MM.1S (cell line): ENCODE results near the gene PHLDB2.

Experiments used
- DNase-seq: peaks from one replicate; pipeline ENCODE4 v3.0.0-alpha.2; 2015
- H2AFZ ChIP-seq: fragments of 300-600 bp; sonication (generic); 2 replicates; pipeline ENCODE4 v1.6.0; 2016; ENCODE audit warnings: antibody characterized with exemption, low read length
- H3F3A ChIP-seq: fragments of 300-600 bp; sonication (generic); 2 replicates; pipeline ENCODE4 v1.6.1; 2016; ENCODE audit warnings: mild to moderate bottlenecking, antibody characterized with exemption, low read length, moderate library complexity, mixed read lengths; ENCODE audit not compliant: insufficient read depth
- H3K27ac ChIP-seq: fragments of 300-600 bp; sonication (generic); 2 replicates; pipeline ENCODE4 v1.5.1; 2016; ENCODE audit warnings: mild to moderate bottlenecking, low read length
- H3K27me3 ChIP-seq: fragments of 300-600 bp; sonication (generic); replicated peaks from 2 replicates; pipeline ENCODE4 v1.6.0; 2016; ENCODE audit warnings: low read length; ENCODE audit not compliant: insufficient read depth
- H3K36me3 ChIP-seq: fragments of 300-600 bp; sonication (generic); replicated peaks from 2 replicates; pipeline ENCODE4 v1.6.1; 2016; ENCODE audit warnings: mild to moderate bottlenecking, low read length, mixed read lengths; ENCODE audit not compliant: insufficient read depth
- H3K4me1 ChIP-seq: fragments of 300-600 bp; sonication (generic); 2 replicates; pipeline ENCODE4 v1.6.1; 2016; ENCODE audit warnings: low read length, mixed read lengths
- H3K4me2 ChIP-seq: fragments of 300-600 bp; sonication (generic); 2 replicates; pipeline ENCODE4 v1.6.0; 2016; ENCODE audit warnings: low read depth, low read length
- H3K4me3 ChIP-seq: fragments of 300-600 bp; sonication (generic); 2 replicates; pipeline ENCODE4 v1.5.1; 2016; ENCODE audit warnings: low read length, mixed read lengths
- H3K79me2 ChIP-seq: fragments of 300-600 bp; sonication (generic); 2 replicates; pipeline ENCODE4 v1.6.1; 2016; ENCODE audit warnings: mixed run types, low read length, mixed read lengths
- H3K9ac ChIP-seq: fragments of 300-600 bp; sonication (generic); 2 replicates; pipeline ENCODE4 v1.6.1; 2016; ENCODE audit warnings: low read length, mixed read lengths
- H3K9me2 ChIP-seq: fragments of 300-600 bp; sonication (generic); replicated peaks from 2 replicates; pipeline ENCODE4 v1.6.1; 2016; ENCODE audit warnings: mild to moderate bottlenecking, low read length, mixed read lengths; ENCODE audit not compliant: insufficient read depth
- H3K9me3 ChIP-seq: fragments of 300-600 bp; sonication (generic); replicated peaks from 2 replicates; pipeline ENCODE4 v1.6.1; 2016; ENCODE audit warnings: mild to moderate bottlenecking, low read length, mixed read lengths; ENCODE audit not compliant: insufficient read depth
- H4K20me1 ChIP-seq: fragments of 300-600 bp; sonication (generic); 2 replicates; pipeline ENCODE4 v1.6.1; 2016; ENCODE audit warnings: mild to moderate bottlenecking, low read length, moderate library complexity, mixed read lengths; ENCODE audit not compliant: insufficient read depth
- EZH2 ChIP-seq: fragments of 300-600 bp; sonication (generic); optimal IDR thresholded peaks from 2 replicates; pipeline ENCODE3; 2017; ENCODE audit warnings: low read depth, mild to moderate bottlenecking, antibody characterized with exemption, low read length, mixed read lengths
- EZH2phosphoT487 ChIP-seq: fragments of 300-600 bp; sonication (generic); IDR thresholded peaks from 2 replicates; pipeline ENCODE4 v1.6.1; 2018; ENCODE audit warnings: antibody characterized with exemption, low read length
- TF ChIP-seq, protein P1 (sequence below): fragments of 300-600 bp; sonication (generic); IDR thresholded peaks from 2 replicates; pipeline ENCODE4 v1.5.1; 2016; ENCODE audit warnings: antibody characterized with exemption, low read length, mixed read lengths

PHLDB2 gene

DNA sequence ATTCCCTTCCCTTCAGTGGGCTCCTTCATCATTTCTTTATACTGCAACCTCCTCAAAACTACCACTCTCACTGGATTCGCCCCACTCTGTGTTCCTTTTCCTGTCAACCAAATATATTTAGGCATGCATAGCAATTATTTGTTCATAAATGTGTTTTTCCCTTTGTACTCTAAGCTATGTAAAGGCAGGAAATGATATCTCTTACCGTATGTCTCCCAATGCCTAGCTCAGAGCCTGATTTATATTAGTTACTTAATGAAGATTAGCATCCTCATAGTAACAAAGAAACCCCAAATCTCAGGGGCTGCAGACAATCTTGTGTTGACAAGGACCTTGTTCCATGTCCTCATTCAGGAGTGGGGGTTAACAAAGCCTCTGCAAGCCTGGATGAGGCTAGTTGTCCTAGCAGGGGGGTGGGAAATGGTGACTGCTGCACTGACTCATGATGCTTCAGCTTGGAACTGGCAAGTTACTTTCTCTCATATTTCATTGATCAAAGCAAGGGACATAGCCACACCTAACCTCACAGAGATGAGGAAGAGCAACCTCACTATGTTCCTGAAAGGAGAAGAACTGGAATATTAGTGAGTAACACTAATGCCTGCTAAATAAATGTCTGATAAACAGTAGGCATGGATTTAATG, 15.2 kb downstream of the PHLDB2 start:
- Histone ChIP-seq H3K36me3 (no peaks in the 10 kb centered on the region), H3K27ac (no peak overlapping the region), H4K20me1 (no peaks in the 10 kb centered on the region), H3K9me2 (no peaks in the 10 kb centered on the region), H3K4me2 (no peak overlapping the region), H3K79me2 (no peaks in the 10 kb centered on the region), H3K9ac (no peak overlapping the region), H3F3A (no peaks in the 10 kb centered on the region), H3K4me1 (no peaks in the 10 kb centered on the region), H3K27me3 (no peaks in the 10 kb centered on the region), H2AFZ (no peak overlapping the region), H3K4me3 (no peak overlapping the region), H3K9me3 (no peaks in the 10 kb centered on the region)
- TF ChIP-seq EZH2phosphoT487 (no peak), EZH2 (no peak)
- TF ChIP-seq, protein P1, sequence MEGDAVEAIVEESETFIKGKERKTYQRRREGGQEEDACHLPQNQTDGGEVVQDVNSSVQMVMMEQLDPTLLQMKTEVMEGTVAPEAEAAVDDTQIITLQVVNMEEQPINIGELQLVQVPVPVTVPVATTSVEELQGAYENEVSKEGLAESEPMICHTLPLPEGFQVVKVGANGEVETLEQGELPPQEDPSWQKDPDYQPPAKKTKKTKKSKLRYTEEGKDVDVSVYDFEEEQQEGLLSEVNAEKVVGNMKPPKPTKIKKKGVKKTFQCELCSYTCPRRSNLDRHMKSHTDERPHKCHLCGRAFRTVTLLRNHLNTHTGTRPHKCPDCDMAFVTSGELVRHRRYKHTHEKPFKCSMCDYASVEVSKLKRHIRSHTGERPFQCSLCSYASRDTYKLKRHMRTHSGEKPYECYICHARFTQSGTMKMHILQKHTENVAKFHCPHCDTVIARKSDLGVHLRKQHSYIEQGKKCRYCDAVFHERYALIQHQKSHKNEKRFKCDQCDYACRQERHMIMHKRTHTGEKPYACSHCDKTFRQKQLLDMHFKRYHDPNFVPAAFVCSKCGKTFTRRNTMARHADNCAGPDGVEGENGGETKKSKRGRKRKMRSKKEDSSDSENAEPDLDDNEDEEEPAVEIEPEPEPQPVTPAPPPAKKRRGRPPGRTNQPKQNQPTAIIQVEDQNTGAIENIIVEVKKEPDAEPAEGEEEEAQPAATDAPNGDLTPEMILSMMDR: no peak
- no peak for DNase-seq

DNA sequence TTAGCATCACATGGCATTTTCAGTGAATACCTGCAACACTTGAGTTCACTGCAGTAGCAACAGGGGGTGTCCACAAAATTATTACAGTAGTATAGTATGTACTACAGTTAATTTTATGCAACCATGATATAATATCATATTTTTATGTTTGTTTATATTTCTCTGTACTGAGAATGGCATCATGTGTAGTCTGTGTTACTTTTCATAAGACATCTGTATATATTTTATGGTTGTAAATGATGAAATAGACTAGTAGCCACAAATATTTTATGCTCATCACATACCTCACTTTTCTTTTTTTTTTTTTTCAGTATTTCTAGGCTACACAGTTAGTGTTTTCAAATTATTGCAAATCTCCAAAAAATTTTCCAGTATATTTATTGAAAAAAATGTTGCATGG, 22.4 kb downstream of the PHLDB2 start:
- H3K4me3 ChIP-seq: no peak overlapping the region
- peaks cover 11% of the 10 kb centered on the region; the same call in 1 of the 2 replicates for H3F3A ChIP-seq
- no peaks in the 10 kb centered on the region for H3K79me2 ChIP-seq
- H3K9me2 ChIP-seq: no peaks in the 10 kb centered on the region
- H4K20me1 ChIP-seq: no peaks in the 10 kb centered on the region
- no peak overlapping the region for H3K9ac ChIP-seq
- no peaks in the 10 kb centered on the region for H3K27me3 ChIP-seq
- peaks cover 19% of the 10 kb centered on the region for H3K4me1 ChIP-seq
- H3K4me2 ChIP-seq: no peak overlapping the region
- H2AFZ ChIP-seq: no peak overlapping the region
- no peaks in the 10 kb centered on the region for H3K9me3 ChIP-seq
- no peak for DNase-seq
- TF ChIP-seq EZH2: no peak
- TF ChIP-seq, protein P1: no peak
- TF ChIP-seq EZH2phosphoT487: no peak
- no peak overlapping the region for H3K27ac ChIP-seq
- no peaks in the 10 kb centered on the region for H3K36me3 ChIP-seq

DNA sequence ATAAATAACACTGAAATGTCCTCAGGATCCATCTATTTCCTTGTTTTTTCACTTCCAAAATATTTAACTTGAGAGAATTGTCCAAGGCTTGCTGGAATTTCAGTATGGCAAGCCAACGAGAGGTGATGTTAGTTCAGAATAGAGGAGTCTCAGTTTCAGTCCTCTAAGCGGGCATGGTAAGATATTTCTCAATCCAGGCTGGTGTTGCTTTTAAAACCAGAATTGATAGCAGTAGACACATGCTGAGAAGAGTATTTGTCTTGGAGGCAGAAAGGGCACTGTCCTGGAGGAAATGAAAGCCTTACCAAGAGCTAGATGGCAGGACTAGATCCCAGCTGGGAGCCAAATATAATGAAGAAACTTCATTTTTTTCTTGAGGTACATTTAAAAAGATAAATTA, 23.1 kb downstream of the PHLDB2 start:
- TF ChIP-seq EZH2 (no peak), EZH2phosphoT487 (no peak)
- TF ChIP-seq, protein P1: no peak
- Histone ChIP-seq H2AFZ (no peak overlapping the region), H3K4me3 (no peak overlapping the region), H3K27me3 (no peaks in the 10 kb centered on the region), H3K9ac (no peak overlapping the region), H3K79me2 (no peaks in the 10 kb centered on the region), H3K9me3 (no peaks in the 10 kb centered on the region), H3K4me1 (peaks cover 19% of the 10 kb centered on the region), H3K27ac (peak overlapping the region; percentile 45; the same call in 1 of the 2 replicates), H3F3A (peaks cover 11% of the 10 kb centered on the region; the same call in 1 of the 2 replicates), H3K36me3 (no peaks in the 10 kb centered on the region), H4K20me1 (no peaks in the 10 kb centered on the region), H3K4me2 (peak overlapping the region; percentile 42; the same call in 1 of the 2 replicates), H3K9me2 (no peaks in the 10 kb centered on the region)
- peak; percentile 6 for DNase-seq
